Stimulated activated CD8-positive, alpha-beta memory T cell treated with anti-CD3 and anti-CD28 coated beads, Interleukin-2, amount 100 ng/mL, for 1 hour (primary cell): ENCODE data around the gene CUL4A.

Experiments
- DNase-seq, 2 donors: peaks; one replicate each; pipeline ENCODE4 v3.0.0-alpha.2; 2020; ENCODE audit warnings: low read depth in 2 of 2

The CUL4A gene

DNA sequence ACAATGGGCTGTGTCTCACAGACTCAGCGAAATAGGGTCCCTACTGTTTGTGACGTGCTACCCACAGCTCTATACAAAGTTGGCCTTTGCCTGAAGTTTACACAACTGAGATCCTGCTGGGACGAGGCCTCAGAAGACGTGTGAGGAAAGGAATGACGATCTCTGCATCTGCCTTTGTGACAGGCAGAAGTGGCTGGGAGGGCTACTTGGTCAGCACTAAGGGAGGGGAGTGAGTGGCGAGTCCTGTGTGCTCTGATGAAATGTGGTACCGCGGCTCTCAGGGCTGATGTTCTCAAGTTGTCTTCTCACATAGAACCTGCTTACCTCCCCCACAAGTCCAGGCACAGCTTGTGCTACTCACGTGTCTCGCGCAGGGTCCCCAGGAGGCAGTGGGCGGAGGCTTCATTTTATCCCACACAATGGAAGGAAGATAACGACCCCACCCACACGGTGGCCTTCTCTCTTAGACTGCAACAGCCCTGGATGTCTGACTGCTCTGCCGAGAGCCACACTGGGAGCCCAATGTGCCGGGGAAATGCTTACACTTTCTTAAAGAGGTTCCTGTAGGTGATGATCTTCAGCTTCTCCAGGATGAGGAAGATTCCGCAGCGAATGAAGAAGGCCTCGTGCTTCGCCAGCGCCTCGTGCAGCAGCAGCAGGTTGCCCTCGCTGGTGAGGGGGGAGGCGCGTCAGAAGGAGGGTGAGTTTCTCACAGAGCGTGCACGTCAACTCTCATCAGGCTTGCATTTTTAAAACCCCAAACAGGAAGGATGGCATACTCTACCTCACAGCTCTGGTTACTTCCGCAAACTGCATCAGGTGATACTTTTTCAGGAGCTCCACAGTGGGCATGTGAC, 29.8 kb upstream of the CUL4A start:
- DNase-seq, result no peak

DNA sequence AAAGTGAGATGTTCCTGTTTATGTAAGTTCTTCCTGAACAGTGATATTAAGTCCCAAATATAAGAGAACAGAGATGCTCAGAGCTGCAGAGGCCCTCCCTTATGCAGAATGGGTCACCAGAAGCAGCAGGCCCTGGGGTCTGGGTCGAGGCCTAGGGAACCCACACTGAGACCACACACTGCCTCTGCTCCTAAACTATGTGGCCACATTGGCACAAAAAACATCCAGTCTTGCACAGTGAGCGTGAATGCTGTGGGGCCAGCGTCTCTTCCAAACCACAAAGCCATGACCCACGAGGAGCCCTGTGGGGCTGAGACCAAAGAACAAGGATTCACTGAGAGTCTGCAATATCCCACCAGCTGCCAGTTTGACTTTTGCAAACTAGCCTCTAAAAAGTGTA, 27.4 kb upstream of the CUL4A start:
- DNase-seq, result no peak

DNA sequence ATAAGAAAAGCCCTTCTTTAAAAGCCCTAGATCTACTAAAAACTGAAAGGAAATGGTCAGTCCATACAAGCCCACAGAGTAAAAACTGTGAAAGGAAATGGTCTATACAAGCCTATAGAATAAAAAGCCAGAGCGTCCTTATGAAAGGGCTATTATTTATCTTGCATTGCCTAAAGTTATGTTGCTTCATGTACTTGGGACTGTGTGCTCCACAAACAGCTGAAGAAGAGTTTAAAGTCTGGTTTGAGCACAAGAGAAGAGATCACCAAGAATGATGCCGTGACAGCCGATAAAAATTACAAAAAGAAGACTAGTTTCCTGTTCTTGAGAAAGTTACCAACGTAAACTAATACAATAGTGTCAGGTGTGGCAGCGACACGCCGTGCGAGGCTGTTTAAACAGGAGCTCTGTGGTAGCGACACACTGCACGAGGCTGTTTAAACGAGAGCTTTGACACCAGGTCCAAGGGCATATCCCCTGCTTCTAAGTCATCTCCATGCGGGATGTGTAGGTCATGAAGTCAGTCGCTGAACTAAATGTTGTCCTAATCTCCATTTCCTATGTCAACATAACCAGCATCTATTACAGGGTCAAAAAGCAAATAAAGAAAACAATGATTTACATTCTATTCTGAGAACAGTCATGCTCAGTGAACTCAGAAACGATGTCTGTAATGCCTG, 25.8 kb upstream of the CUL4A start:
- DNase-seq, result no peak

DNA sequence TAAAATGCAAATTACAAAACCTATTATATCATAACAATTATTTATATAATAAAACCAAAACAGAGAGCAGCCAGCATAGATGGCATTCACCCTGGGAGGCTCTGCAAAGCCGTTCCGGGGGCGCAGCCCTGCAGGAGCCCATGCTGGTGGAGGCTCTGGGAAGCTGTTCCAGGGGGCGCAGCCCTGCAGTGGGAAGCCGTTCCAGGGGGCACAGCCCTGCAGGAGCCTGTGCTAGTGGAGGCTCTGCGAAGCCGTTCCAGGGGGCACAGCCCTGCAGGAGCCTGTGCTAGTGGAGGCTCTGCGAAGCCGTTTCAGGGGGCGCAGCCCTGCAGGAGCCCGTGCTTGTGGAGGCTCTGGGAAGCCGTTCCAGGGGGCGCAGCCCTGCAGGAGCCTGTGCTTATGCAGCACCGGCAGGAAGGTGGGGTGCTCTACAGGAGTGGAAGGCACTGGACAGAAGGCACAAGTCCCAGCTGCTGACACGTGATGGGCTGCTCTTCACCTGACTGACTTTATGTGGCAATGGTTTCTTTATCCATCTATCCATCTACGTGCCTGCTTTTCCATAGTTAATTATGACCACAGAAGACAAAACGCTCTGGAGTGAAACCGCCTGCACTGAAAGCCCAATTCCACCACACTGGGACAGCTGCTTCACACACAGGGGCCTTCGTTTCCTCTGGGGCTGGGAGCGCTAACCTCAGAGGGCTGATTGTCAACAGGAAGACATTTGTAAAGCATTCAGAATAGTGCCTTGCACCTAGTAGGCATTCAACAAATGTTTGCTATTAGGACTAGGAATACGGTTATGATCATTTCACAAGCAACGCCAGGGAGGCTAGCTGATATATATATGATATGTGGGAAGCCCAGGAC, 24.6 kb upstream of the CUL4A start:
- no peak for DNase-seq

DNA sequence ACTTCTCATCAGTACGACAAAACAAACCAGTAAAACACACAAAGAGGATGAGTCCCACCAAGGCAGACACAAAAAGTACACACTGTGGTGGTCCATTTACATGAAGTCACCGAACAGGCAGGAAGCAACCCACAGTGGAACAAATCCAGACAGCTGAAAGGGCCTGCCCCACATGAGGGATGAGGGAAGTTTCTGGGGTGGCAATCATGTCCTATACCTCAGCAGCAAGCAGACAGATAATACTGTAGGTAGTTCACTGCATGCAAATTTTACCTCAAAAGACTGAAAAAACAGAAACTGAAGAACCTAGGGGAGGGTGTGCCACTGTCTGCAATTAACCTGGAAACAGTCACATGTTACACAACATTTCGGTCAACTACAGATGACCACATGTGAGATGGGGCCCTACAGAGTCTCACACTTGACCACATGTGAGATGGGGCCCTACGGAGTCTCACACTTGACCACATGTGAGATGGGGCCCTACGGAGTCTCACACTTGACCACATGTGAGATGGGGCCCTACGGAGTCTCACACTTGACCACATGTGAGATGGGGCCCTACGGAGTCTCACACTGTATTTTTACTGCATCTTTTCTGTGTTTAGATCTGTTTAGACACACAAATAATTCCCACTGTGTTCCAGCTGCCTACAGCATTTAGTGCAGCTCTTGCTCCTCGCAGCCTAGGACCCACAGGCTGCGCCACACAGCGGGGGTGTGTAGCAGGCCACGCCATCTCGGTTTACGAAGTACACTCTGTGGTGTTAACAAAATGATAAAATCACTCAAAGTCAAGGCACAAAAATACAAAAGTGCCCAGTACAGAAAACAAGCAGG, 23.1 kb upstream of the CUL4A start:
- DNase-seq, result no peak

DNA sequence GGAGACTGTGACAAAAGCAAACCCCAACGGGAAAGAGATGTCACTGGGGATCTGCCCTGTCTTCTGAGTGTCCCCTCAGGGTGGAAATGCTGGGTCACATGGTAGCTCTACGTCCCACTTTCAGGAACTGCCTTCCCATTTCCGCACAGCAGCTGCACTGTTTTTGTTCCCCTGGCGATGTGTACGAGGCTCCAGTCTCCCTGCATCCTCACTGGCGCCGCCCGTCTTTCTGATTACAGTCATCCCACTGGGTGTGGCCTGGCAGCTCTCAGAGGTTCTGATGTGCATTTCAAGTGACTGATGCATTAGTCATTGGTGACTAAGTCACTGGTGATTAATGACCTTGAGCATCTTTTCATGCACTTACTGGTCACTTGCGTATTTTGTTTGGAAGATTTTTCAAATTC, 22.1 kb upstream of the CUL4A start:
- DNase-seq, result no peak

DNA sequence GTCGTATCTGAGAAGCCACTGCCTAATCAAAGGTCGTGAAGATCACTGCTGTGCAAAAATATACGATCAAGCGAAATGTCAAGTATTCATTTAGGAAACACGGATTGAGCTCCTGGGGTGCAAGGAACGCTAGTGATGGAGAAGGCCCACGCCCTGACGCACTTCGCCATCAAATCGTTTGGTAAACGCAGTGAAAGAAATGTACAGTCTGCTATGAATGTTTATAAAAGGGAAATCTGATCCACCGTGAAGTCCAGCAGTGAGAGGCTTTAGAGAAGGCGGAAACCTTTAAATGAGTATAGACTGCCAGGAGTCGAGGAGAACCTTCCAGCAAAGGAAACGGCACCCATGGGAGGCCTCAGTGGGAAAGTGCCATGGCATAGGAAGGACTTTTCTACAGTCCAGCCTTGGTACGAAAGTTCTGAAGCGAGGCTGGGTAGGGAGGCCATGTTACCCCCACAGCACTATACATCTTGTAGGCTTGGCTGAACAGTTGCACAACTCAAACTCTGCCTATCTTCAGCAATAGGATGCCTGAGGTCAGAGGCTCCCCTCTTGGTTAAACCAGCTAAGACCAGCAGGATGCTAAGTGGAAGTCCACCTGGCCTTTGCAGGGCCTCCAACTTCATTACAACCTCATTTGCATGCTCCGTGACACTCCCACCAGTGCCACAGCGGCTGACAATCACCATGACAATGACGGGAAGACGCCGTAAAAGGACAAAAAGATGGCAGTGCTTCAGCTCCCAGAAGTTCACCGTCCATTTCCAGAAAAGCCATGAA, 21.3 kb upstream of the CUL4A start:
- no peak for DNase-seq

DNA sequence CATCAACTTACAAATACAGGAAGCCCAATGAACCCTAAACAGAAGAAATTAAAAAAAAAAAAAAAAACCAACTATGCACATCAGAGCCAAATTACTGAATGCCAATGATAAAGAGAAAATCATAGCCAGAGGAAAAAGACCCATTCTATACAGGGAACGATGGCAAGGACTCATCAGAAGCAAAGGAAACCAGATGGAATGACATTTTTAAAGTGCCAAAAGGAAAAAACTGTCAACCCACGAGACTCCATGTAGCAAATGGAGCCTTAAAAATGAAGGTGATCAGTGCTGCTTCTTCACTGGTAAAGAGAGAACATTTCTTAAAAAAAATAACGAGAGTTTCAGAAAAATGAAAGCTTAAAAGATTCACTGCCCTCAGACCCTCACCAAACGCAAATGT, 19.2 kb upstream of the CUL4A start:
- no peak for DNase-seq

DNA sequence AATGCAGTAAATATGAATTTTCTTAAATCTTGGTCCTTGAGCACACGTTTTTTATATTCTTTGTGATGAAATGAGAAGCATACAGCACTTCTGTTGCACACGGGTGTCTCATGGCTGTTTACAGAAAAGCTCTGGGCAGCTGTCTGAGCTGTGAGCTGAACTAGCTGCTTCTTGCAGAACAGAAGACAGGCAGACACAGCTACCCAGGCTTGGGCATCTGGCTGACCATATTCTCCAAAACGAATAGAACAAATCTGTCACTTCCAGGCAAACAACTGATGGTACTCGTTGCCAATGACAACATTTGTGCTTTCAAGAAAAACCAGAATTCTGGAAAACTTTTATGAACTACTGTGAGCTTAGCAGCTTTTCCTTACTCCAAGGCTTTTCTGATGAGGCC, 17.1 kb upstream of the CUL4A start:
- DNase-seq, result no peak

DNA sequence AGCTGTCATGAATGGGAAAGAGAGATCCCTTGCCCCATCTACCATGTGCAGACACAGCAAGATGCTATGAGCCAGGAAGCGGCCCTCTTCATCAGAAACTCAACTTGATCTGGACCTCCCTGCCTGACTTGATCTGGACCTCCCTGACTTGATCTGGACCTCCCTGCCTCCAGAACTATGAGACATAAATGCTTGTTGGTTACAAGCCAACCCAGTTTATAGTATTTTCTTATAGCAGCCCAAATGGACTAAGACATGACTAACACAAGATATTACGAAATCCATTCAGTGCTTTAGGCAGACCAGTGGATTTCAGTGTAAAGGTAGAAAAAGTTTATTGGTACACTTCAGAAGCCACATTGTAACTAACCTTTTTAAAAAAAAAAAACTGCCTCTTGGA, 16.5 kb upstream of the CUL4A start:
- DNase-seq, result no peak

DNA sequence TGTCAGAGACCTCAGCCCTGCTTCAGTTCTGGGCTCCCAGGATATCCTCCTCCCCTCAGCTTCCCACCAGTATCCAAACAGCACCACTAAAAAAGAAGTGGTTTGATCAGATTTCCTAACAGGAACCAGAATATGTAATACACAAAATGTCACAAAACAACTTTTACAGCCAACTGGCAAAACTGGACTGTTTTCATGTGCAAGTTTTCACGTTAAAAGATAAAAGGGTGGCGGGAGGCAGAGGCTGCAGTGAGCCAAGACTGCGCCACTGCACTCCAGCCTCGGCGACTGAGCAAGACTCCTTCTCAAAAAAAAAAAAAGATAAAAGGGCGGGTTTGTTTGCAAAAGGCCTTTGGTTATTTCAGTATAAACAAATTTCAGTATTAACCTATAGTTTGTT, 14.1 kb upstream of the CUL4A start:
- no peak for DNase-seq

DNA sequence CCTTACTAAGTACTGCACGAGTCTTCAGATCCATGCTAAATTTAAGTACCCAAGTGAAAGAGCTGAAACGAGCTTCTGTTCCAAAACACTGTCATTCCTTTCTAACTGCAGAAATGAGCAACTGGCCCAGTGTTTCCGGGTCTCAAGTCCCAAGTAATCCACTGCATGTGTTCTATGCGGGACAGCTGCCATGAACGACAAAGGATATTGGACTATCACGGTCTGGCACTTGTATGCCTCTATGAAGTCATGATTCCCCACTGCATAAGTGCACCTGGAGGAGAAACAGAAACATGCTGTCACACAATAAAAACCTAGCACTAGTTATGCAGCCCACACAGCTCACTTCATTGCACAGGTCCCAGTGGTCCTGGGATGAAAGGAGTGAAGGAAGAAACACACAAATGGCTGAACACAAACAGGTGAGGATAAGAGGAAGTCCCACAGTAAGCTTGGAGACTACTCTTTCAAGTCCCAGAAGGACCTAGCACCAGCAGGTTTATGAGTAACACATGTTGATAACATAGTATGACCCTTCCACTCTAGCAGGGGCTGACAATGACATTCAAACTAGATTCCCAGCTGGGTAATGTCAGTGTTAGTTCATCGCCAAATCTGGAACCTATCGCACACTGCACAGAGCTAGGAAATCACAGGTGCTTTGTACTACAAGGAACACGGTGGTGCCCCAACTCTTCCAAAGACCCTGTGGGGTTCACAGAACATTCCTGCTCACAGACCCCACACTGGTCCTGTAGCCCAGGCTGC, 12.3 kb upstream of the CUL4A start:
- DNase-seq, result no peak

DNA sequence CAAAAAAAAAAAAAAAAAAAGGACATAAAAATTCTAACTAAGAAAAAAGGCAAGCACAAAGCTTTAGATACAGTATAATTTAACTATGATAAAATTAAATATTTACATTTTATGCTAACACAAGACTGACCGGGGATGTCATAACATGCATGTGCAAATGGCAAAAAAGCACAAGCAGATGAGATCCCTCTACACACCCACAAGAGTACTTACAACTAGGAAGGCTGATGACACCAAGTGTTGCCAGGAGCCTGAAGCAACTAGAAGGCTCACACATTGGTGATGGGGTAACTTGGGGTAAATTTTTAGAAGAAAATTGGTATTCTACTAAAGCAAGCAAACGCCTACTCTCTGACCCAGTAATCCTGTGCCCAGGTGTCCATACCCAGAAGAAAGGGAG, 7.6 kb upstream of the CUL4A start:
- DNase-seq, result no peak

DNA sequence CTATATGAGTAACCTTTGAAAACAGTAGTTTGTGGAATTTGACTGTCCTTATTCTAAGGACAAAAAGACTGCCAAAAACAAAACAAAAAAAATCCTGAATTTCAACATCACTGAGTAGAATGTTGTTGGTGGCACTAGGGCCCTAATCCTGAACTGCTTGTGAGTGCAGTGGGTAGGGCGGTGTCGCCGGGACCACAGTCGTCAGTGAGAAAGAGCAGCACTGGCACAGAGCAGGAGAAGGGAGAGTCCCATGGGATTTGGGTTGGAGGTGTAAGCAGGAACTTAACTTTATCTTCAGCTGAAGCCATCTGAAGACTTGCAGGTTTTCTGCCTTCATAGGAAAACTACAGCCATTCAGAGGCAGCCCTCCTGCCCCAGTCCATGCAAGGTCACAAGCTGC, 6.5 kb upstream of the CUL4A start:
- DNase-seq, result no peak

DNA sequence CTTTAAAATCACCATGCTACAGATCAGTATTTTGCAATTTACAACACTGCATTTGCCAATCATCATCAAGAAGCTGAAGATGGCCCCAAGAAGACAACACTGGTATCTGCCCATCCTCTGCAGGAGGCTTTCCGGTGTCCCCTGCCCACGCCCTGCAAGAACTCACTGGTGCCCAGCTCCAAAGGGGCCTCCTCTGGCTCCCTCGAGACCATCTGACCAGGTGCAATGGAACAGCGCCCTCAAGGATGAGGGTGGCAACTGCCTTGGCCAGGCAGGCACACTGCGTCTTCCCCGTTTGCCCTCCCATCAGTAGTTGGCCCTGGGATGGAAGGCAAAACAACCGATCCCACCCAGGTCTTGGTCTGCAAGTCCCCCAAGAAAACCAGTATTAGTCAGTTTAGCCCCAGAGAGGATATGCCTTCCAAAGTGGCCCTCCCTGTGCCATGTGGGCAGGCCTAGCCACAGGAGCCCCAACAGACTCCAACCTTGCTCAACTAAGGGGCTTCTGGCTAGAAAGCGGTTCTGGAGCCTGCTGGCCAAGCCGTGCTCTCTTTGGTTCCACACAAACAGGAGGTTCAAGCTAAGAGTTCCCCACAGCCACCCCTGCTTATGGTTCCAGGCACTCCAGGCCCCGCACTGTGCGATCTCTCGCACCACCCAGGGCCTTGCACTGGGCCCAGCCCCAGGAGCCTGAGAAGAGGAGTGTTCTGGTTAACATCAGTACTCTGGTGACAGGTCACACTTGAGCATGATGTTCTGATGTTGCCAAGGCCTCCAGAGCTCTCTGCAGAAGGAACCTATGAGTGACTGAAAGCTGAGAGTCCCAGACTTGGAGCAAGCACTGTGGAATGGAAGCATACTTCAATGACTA, 5.7 kb upstream of the CUL4A start:
- DNase-seq, result no peak

DNA sequence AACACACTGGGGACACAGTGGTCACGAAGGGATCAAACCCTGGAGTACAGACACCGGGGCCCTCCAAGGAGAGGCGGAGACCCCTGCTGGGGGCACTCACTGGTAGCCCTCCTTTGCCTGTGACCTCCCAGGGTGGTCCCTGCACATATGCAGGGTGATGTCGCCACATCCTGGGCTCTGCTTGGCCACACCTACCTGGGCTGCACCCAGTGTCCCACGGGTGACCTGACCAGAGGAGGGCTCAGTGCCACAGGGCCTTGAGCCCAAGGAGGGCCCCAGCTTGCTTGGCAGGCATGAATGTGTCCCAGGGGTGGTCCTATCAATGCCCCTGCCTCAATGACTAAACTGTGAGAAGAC, 5.1 kb upstream of the CUL4A start:
- DNase-seq, result no peak

DNA sequence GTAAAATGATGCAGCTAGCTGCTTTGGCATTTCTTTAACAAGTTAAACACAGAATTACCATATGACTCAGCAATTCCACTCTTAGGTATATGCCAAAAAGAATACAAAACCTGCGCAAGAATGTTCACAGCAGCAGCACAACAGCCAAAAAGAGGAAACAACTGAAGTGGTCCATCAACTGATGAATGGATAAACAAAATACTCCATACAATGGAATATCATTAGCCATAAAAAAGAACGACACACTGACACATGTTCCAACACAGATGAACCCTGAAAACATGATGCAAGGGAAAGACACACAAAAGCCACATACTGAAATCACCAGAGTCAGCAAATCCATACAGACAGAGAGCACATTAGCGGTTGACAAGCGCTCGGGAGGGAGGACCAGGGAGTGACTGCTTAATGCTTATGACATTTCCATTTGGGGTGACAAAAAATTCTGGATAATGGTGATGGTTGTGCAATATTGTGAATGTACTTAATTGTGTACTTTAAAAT, 3.9 kb upstream of the CUL4A start:
- no peak for DNase-seq

DNA sequence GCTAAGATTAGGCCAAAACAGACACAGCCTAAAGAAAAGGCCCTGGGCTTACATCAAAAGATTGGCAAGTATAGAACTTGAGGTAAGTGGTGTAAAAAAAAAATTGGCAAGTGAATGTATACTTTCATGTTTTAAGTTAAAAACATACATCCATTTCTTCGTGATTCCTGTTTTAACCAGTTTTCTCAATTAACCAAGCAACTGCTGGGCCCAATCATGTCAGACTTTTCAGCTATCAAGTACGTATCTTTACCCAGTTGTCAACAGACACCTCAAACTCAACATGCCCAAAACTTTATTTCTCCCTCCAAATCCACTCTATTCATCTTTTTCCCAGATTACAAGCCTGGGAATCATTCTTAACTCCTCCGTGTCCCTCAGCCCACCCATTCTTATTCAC, 2.0 kb upstream of the CUL4A start:
- no peak for DNase-seq

DNA sequence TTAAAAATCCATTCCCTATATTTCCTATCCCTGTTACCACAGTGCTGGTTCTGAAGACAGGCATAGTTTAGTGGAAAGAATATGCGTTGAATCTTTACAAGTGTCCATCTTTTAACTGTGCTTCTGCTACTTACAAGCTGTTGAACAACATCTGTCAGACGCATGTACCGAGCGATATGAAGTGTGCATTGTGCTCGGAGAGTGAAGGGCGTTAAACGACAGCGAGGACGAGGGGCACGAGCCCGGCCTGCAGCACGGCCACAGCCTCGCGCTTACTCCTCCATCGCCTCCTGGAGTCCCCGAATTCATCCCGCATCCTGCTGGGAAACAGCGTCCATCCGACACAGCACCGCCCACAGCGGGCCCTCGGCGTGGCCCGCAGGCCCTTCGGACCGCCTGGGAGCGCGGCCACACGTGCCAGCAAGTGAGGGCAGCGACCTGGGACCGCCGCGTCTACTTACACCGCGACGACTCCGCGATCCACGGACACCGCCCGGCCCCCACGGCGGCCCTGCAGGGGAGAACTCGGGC, 1.5 kb upstream of the CUL4A start:
- DNase-seq, result no peak
